ENCODE measurements around the gene PCYT1A. TPM values are rescaled to one million over a fixed set of nuclear protein-coding genes. Genes with fewer than 3 reads are reported as not detected.

The PCYT1A gene
- polyA plus RNA-seq, 1 donor (not counting 4 experiments of a cell fraction or from before 2014, with no cell fraction given): 108 TPM

GRCh38 chr3:196268284-196269163 lies 19.0 kb downstream of the PCYT1A start:
- no peaks in the 10 kb centered on the region for H3K27me3 ChIP-seq (ENCODE audit: control insufficient read depth, extremely low read depth, insufficient read depth, low read length)
- H4K20me1 ChIP-seq (ENCODE audit: control insufficient read depth, extremely low read depth, insufficient read depth, low read length): no peaks in the 10 kb centered on the region
- H3K4me1 ChIP-seq (ENCODE audit: control insufficient read depth, extremely low read depth, insufficient read depth, low read length): peaks cover 15% of the 10 kb centered on the region
- dilution Hi-C loops (cut with MboI; ENCODE audit: extremely low pct_ligation_motif_present, low sequenced_read_pairs): loop anchor here (25.0 kb wide), 1 partner anchor 244 kb away; the partner anchor contains the start of genes RNF168 and SMCO1
- H3K27ac ChIP-seq (ENCODE audit: control insufficient read depth, insufficient read depth, low read length): peak overlapping the region; percentile 57
- no peak for TF ChIP-seq CTCF (optimal IDR thresholded peaks at IDR 0.05 in 1 of 3, IDR thresholded peaks at IDR 0.05 in 1 of 3, conservative IDR thresholded peaks at IDR 0.05 in 1 of 3; ENCODE audit: extremely low read depth in 1 of 3, insufficient read depth in 2 of 3, low read length in 3 of 3)
- no peak for TF ChIP-seq EZH2 (IDR thresholded peaks at IDR 0.05; ENCODE audit: low read length)
- no peak for FAIRE-seq
- H3K9me3 ChIP-seq (ENCODE audit: control insufficient read depth, low read depth, low read length): no peaks in the 10 kb centered on the region
- no peak overlapping the region for H3K4me3 ChIP-seq (ENCODE audit: control insufficient read depth in 2 of 3, extremely low read depth in 1 of 3, insufficient read depth in 2 of 3, low read depth in 1 of 3, low read length in 3 of 3)
- no peak overlapping the region for H3K9ac ChIP-seq (ENCODE audit: control insufficient read depth, extremely low read depth, insufficient read depth, low read length)
- peak; percentile 72 for DNase-seq (ENCODE audit: low read depth, low spot score)
- H2AFZ ChIP-seq (ENCODE audit: control insufficient read depth, low read length): no peak overlapping the region
- H3K4me2 ChIP-seq (ENCODE audit: control insufficient read depth, extremely low read depth, insufficient read depth, low read depth, low read length): no peak overlapping the region
- no peaks in the 10 kb centered on the region for H3K9me1 ChIP-seq (ENCODE audit: control insufficient read depth, extremely low read depth, insufficient read depth, low read length)
- H3K79me2 ChIP-seq (ENCODE audit: control insufficient read depth, insufficient read depth, low read length): peaks cover 55% of the 10 kb centered on the region
- peaks cover 15 to 28% of the 10 kb centered on the region in 2 experiments for H3K36me3 ChIP-seq (ENCODE audit: control insufficient read depth in 2 of 2, extremely low read depth in 1 of 2, insufficient read depth in 2 of 2, low read length in 2 of 2)

- Histone ChIP-seq H3K4me3 (ENCODE audit: control insufficient read depth in 2 of 3, extremely low read depth in 1 of 3, insufficient read depth in 2 of 3, low read depth in 1 of 3, low read length in 3 of 3) (no peak overlapping the region), H3K9ac (ENCODE audit: control insufficient read depth, extremely low read depth, insufficient read depth, low read length) (no peak overlapping the region), H3K27ac (ENCODE audit: control insufficient read depth, insufficient read depth, low read length) (no peak overlapping the region), H3K9me1 (ENCODE audit: control insufficient read depth, extremely low read depth, insufficient read depth, low read length) (no peaks in the 10 kb centered on the region), H3K4me2 (ENCODE audit: control insufficient read depth, extremely low read depth, insufficient read depth, low read depth, low read length) (no peak overlapping the region), H3K27me3 (ENCODE audit: control insufficient read depth, extremely low read depth, insufficient read depth, low read length) (no peaks in the 10 kb centered on the region), H4K20me1 (ENCODE audit: control insufficient read depth, extremely low read depth, insufficient read depth, low read length) (no peaks in the 10 kb centered on the region), H3K4me1 (ENCODE audit: control insufficient read depth, extremely low read depth, insufficient read depth, low read length) (peaks cover 9% of the 10 kb centered on the region), H3K79me2 (ENCODE audit: control insufficient read depth, insufficient read depth, low read length) (peaks cover 47% of the 10 kb centered on the region), H2AFZ (ENCODE audit: control insufficient read depth, low read length) (no peak overlapping the region), H3K36me3 (ENCODE audit: control insufficient read depth in 2 of 2, extremely low read depth in 1 of 2, insufficient read depth in 2 of 2, low read length in 2 of 2) (peaks cover 7 to 10% of the 10 kb centered on the region in 2 experiments), H3K9me3 (ENCODE audit: control insufficient read depth, low read depth, low read length) (no peaks in the 10 kb centered on the region)
- DNase-seq (ENCODE audit: low read depth, low spot score) (no peak), FAIRE-seq (no peak)
- TF ChIP-seq CTCF (optimal IDR thresholded peaks at IDR 0.05 in 1 of 3, IDR thresholded peaks at IDR 0.05 in 1 of 3, conservative IDR thresholded peaks at IDR 0.05 in 1 of 3; ENCODE audit: extremely low read depth in 1 of 3, insufficient read depth in 2 of 3, low read length in 3 of 3) (no peak), EZH2 (IDR thresholded peaks at IDR 0.05; ENCODE audit: low read length) (no peak)
- dilution Hi-C loops (cut with MboI; ENCODE audit: extremely low pct_ligation_motif_present, low sequenced_read_pairs): loop anchor here (25.0 kb wide), 1 partner anchor 248 kb away; the partner anchor contains the start of genes RNF168 and SMCO1
Measured at GRCh38 chr3:196263819-196264218, 23.7 kb downstream of the PCYT1A start.

All from keratinocyte (primary cell).